ENCODE data around the gene NAGS.
"Not testable (repeated sequence)": the region's sequence is repeated elsewhere in the genome, so short reads cannot be mapped to it uniquely, and the experiment has no call there.

NAGS gene

GRCh38 chr17:43986225-43986981 is 18.0 kb upstream of the NAGS start:
- DNase-seq: no peak

- no peak for DNase-seq
Measured at GRCh38 chr17:43987131-43988021, 17.0 kb upstream of the NAGS start.

GRCh38 chr17:43988301-43988700 is 16.1 kb upstream of the NAGS start:
- no peak for DNase-seq

DNA sequence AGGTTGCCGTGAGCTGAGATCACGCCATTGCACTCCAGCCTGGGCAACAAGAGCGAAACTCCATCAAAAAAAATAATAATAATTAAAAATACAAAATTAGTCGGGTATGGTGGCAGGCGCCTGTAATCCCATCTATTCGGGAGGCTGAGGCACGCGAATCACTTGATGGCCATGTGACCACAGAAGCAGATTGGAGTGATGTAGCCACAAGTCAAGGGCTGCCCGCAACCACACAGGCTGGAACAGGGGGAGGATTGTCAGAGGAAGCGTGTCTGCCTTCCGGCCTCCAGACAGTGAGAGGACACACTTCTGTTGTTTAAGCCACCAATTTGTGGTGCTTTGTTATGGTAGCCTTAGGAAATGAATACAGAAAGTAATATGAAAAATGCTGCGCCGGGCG is 11.8 kb upstream of the NAGS start:
- no peak for DNase-seq

GRCh38 chr17:43994272-43995149 is 9.9 kb upstream of the NAGS start:
- DNase-seq: peak; percentile 24

- DNase-seq: no peak
Measured at GRCh38 chr17:43995150-43995471, 9.3 kb upstream of the NAGS start.

DNA sequence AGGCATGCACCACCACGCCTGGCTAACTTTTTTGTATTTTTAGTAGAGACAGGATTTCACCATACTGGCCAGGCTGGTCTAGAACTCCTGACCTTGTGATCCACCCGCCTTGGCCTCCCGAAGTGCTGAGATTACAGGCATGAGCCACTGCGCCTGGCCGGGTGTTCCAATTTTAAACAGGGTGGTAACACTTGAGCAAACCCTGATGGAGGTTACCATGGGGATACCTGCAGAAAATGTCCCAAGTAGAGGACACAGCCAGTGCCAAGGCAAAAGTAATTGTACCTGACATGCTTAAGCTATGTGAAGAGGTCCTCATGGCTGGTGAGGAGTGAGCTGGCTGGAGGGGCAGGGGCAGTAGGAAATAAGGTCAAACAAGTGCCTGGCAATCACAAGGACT is 7.2 kb upstream of the NAGS start:
- DNase-seq: not testable (repeated sequence)

DNA sequence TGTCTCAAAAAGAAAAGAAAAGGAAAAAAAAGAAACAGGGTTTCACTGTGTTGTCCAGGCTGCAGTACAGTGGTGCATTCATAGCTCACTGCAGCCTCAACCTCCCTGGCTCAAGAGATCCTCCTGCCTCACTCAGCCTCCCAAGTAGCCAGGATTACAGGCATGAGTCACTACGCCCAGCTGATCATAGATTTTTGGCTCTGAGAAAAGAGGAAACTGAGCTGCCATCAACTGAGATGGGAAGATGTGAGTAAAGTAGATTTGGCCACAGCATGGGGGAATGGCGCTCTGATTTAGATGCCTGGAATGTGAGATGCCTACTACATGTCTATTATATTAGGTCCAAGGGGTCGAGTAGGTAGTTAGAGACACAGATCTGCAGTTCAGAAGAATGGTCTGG is 5.9 kb upstream of the NAGS start:
- no peak for DNase-seq

GRCh38 chr17:43999024-43999423 is 5.4 kb upstream of the NAGS start:
- no peak for DNase-seq

- DNase-seq: no peak
Measured at GRCh38 chr17:44000141-44000860, 4.1 kb upstream of the NAGS start.

GRCh38 chr17:44000871-44001460 is 3.5 kb upstream of the NAGS start:
- DNase-seq: no peak

- no peak for DNase-seq
Measured at GRCh38 chr17:44001461-44001920, 2.9 kb upstream of the NAGS start.

- no peak for DNase-seq
Measured at GRCh38 chr17:44002141-44002848, 2.1 kb upstream of the NAGS start.

DNA sequence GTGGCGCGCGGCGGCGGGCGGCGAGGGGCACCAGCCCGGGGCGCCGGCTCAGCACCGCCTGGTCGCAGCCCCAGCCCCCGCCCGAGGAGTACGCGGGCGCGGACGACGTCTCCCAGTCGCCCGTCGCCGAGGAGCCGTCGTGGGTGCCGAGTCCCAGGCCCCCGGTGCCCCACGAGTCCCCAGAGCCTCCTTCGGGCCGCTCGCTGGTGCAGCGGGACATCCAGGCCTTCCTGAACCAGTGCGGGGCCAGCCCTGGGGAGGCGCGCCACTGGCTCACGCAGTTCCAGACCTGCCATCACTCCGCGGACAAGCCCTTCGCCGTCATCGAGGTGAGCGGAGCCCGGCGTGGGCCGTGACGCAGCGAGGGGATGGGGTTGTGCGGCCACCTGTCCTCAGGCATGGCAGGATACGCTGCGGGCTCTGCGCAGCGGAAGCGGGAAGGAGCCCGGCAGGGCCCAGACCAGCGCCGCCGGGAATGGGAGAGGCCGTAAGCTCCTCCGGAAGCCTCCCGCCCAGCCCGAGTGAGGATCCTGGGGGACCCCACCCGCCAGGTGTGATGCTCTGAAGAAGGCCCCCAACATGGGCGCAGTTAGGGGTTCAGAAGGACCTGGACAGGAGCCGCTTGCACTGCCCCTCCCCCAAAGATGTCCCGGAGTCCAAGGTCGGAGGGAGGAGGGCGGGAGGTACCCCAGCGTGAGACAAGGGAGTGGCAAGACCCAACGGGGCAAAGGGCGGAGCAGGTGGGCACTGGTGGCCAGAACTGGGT is 522 bp downstream of the NAGS start:
- DNase-seq: no peak

DNA sequence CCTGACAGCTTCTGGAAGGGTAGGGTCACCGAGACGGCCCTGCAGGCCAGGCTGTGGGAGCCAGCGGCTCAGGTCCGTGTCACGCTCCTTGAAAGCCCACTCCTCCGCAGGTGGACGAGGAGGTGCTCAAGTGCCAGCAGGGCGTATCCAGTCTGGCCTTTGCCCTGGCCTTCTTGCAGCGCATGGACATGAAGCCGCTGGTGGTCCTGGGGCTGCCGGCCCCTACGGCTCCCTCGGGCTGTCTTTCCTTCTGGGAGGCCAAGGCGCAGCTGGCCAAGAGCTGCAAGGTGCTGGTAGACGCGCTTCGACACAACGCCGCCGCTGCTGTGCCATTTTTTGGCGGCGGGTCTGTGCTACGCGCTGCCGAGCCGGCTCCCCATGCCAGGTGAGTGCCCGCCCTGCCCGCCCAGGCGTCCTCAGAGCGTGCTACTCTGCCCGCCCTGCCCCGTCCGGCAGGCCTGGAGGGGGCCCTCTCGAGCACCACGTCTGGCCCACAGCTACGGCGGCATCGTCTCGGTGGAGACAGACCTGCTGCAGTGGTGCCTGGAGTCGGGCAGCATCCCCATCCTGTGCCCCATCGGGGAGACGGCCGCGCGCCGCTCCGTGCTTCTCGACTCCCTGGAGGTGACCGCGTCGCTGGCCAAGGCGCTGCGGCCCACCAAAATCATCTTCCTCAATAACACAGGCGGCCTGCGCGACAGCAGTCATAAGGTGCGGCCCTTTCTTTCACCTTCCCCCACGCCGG is 1.3 kb downstream of the NAGS start:
- no peak for DNase-seq

- DNase-seq: no peak
Measured at GRCh38 chr17:44006272-44006597, 1.8 kb downstream of the NAGS start.

DNA sequence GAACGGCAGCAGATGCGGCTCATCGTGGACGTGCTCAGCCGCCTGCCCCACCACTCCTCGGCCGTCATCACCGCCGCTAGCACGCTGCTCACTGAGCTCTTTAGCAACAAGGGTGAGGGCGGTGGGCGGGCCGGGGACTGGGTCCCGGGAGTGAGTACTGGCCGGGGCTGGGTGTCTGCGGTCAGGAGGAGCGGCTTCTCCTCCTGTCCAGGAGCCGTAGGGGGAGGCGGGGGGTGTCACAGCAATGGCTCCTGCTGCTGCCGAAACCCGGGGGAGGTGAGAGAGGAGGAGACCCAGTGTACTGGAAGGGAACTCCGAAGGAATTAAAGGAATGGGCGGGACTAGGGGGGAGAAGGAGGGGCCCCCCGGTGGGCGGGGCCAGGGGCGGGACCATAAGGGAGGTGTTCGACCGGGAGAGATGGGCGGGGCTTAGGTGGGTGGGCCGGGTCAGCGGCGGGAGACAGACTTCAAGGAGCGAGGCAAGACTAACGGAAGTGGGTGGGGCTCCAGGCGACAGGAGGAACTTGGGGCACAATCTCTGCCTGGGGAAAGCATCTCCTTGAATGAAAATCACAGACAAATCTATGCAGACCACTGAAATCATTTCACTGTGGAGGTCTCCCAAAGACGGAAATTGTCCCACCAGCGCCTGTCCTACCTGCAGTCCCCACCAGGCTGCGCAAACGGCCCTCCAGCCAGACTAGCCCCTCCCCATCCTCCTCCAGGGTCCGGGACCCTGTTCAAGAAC is 2.4 kb downstream of the NAGS start:
- DNase-seq: peak; percentile 80

DNA sequence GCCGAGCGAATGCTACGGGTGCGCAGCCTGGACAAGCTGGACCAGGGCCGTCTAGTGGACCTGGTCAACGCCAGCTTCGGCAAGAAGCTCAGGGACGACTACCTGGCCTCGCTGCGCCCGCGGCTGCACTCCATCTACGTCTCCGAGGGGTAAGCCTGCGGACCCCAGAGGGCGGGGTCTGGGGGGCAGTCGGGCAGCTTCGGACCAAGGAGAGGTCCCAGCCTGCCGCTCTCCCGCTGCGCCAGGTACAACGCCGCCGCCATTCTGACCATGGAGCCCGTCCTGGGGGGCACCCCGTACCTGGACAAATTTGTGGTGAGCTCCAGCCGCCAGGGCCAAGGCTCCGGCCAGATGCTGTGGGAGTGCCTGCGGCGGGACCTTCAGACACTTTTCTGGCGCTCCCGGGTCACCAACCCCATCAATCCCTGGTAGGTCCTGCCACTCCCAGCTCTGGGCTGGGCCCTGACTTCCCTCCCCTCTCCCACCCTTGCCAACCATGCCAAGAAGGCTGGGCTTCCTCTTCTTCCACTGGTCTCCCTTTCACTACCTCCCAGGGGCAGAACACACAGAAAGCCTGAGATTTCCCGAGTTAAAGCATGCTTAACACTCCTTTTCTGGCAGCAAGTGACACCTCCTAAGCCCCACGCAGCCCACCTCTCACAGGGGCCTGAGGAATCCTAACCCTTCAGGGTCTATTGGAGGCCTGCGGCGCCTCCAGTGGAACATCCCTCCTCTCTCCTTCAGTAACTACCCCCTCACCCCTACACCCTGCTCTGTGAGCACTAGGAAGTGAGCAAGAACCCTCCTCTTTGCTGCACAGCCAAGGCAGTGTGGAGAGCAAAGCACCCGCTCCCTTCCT is 3.2 kb downstream of the NAGS start:
- no peak for DNase-seq

All from NCI-H1048 (cell line).